Measurements from ENCODE around the gene MAML2.

The MAML2 gene

DNA sequence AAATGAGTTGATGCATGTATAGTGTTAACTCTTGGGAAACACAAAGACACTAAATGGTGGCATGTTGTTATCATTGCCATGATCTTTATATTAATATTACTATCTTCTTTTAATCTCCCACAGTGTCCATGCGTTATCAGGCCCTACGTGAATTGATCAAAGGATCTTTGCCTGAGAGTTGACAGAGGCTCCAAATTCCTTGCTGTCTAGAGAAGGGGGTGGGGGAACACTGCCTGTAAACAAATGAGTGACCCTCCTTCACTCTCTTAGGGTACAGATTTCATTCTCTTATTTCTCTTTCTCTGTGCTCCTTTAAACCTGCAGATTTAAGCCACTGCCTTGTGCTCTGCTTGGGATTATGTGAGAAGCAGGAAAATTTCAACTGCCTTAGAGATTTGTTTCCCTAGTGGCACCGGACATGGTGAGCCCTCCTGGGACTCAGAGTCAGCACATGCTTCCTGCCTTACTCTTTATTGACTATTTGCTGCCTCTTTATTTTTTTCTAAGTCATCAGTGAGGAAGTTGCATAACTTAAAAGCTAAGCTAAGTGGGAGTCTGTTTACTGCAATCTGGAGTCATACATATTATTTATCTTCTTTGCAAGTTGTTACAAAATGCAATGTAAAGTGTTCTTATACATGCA lies 122.9 kb downstream of the MAML2 start:
- TF ChIP-seq, protein P1, sequence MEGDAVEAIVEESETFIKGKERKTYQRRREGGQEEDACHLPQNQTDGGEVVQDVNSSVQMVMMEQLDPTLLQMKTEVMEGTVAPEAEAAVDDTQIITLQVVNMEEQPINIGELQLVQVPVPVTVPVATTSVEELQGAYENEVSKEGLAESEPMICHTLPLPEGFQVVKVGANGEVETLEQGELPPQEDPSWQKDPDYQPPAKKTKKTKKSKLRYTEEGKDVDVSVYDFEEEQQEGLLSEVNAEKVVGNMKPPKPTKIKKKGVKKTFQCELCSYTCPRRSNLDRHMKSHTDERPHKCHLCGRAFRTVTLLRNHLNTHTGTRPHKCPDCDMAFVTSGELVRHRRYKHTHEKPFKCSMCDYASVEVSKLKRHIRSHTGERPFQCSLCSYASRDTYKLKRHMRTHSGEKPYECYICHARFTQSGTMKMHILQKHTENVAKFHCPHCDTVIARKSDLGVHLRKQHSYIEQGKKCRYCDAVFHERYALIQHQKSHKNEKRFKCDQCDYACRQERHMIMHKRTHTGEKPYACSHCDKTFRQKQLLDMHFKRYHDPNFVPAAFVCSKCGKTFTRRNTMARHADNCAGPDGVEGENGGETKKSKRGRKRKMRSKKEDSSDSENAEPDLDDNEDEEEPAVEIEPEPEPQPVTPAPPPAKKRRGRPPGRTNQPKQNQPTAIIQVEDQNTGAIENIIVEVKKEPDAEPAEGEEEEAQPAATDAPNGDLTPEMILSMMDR (IDR thresholded peaks at IDR 0.05), result no peak
- Histone ChIP-seq H3K27ac (peak overlapping the region; percentile 15 to 46), H3K4me3 (no peak overlapping the region)
- no peak for DNase-seq (ENCODE audit: low spot score)

DNA sequence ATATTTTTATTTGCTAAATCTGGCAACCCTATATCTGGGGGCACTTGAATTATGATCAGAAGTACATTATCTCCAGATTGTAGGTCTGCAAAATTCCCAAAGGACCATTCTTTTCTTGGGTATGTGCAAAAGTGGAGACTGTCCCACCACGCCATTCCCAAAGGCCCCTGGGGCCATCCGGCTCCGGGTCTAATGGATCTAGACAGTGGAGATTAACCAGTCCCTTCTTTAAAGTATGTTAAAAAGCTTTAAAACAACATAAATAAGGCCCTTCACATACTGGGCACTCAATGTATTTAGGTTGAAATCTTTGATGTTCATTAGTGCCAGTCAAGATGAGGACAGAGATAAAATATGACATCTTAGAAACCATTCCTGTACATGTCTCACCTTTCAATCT lies 124.1 kb downstream of the MAML2 start:
- Histone ChIP-seq H3K4me3 (no peak overlapping the region), H3K27ac (peak overlapping the region; percentile 46 to 51)
- TF ChIP-seq, protein P1 (IDR thresholded peaks at IDR 0.05), result no peak
- no peak for DNase-seq (ENCODE audit: low spot score)

- Histone ChIP-seq H3K27ac (peak overlapping the region; percentile 51 to 85), H3K4me3 (no peak overlapping the region)
- TF ChIP-seq, protein P1 (IDR thresholded peaks at IDR 0.05), result no peak
- no peak for DNase-seq (ENCODE audit: low spot score)
Measured at GRCh38 chr11:96218006-96218405, 125.0 kb downstream of the MAML2 start.

- Histone ChIP-seq H3K27ac (peak overlapping the region; percentile 70 to 85), H3K4me3 (no peak overlapping the region)
- no peak for DNase-seq (ENCODE audit: low spot score)
- TF ChIP-seq, protein P1 (IDR thresholded peaks at IDR 0.05), result no peak
Measured at GRCh38 chr11:96217206-96217605, 125.8 kb downstream of the MAML2 start.

- TF ChIP-seq, protein P1 (IDR thresholded peaks at IDR 0.05), result no peak
- peak overlapping the region; percentile 70 to 85 for H3K27ac ChIP-seq
- no peak overlapping the region for H3K4me3 ChIP-seq
- DNase-seq (ENCODE audit: low spot score), result no peak
Measured at GRCh38 chr11:96215826-96216225, 127.2 kb downstream of the MAML2 start.

- Histone ChIP-seq H3K27ac (peak overlapping the region; percentile 70 to 85), H3K4me3 (no peak overlapping the region)
- no peak for DNase-seq (ENCODE audit: low spot score)
- TF ChIP-seq, protein P1 (IDR thresholded peaks at IDR 0.05), result no peak
Measured at GRCh38 chr11:96215110-96215782, 127.7 kb downstream of the MAML2 start.

DNA sequence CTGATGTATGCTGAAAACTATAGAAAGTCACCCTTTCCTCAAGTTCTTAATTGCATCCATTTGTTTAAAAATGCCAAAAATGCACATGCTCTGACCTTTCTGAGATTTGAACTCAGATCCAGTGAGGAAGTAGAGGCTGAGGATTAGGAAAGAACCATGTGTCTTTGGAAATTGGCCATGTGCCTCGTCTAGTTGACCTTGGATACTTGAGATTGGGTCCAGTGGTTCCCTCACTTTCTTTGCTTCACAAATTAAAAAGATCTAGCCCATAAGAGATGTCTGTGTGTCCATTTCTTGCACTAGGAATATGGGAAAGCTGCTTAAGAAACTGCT lies 128.3 kb downstream of the MAML2 start:
- no peak overlapping the region for H3K4me3 ChIP-seq
- DNase-seq (ENCODE audit: low spot score), result no peak
- TF ChIP-seq, protein P1 (IDR thresholded peaks at IDR 0.05), result no peak
- peak overlapping the region; percentile 70 to 85 for H3K27ac ChIP-seq

Data from coronary artery (tissue), 2 donors.